Parietal lobe (tissue), 2 donors: ENCODE measurements around the gene UTP4. TPM values are rescaled to one million over a fixed set of nuclear protein-coding genes. Genes with fewer than 3 reads are reported as not detected.

Source experiments
- small RNA-seq: library from RNA; depleted of rRNA; stranded (forward); fragments of <200 nt; gene quantifications from one replicate; pipeline ENCODE3, GENCODE V24; 2014; ENCODE audit warnings: low replicate concordance
- total RNA-seq: library from RNA; depleted of rRNA; stranded (reverse); fragments of >200 nt; gene quantifications from one replicate; pipeline ENCODE4 v1.2.3, GENCODE V29; 2014

Gene UTP4
- 30.0 TPM for total RNA-seq

DNA sequence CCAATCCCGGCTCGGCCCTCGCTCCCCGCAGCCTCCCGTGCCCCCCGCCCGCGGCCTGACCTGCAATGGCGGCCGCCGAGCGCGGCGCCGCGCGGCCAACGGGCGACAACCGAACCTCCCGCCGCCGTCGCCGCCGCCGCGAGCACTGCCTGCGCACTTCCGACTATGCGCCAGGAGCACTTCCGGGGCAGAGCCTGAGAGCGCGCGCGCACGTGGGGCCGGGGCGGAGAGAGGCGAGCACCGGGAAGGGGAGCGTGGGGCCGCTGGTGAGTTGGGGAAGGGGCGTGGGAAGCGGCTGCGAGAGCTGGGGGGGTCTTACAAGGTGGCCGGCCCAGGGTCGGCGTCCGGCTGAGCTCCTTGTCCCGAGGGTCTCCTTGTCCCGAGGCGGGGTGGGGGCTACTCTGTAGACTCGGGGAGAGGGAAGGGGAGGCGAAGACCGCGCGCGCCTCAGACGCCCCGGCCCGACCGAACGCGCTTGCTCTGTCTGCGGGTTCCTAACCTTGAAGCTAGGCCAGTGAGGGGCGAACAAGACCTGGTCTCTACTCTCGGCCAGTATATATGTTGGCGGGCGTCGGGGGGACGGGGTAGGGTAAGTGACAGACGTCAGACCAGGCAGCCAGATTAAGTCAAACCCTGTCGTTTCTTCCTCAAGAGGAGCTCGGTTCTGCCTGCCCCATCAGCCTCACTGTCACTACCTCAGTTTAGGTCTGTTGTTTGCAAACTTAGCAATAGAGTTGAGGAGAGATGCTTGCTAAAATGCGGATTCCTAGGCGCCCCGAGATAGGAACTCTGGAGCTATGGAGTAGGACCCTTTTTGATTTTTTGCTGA lies at the start of gene UTP4, which contains the start of gene CHTF8:
UTP4 (plus strand) TSS at position 226 of the 829 bp plus-strand sequence. CDS start 811 bp downstream, outside the sequence.
CHTF8 (minus strand) TSS at position 165 of the 829 bp plus-strand sequence. CDS start 11,130 bp downstream, outside the sequence.

GRCh38 chr16:69105501-69106361 lies 26.7 kb upstream of the UTP4 start, which contains the start of gene HAS3:
Gene HAS3, plus strand, starts transcription at chr16:69105653. Its CDS starts 3,743 bp downstream, at chr16:69109396.

DNA sequence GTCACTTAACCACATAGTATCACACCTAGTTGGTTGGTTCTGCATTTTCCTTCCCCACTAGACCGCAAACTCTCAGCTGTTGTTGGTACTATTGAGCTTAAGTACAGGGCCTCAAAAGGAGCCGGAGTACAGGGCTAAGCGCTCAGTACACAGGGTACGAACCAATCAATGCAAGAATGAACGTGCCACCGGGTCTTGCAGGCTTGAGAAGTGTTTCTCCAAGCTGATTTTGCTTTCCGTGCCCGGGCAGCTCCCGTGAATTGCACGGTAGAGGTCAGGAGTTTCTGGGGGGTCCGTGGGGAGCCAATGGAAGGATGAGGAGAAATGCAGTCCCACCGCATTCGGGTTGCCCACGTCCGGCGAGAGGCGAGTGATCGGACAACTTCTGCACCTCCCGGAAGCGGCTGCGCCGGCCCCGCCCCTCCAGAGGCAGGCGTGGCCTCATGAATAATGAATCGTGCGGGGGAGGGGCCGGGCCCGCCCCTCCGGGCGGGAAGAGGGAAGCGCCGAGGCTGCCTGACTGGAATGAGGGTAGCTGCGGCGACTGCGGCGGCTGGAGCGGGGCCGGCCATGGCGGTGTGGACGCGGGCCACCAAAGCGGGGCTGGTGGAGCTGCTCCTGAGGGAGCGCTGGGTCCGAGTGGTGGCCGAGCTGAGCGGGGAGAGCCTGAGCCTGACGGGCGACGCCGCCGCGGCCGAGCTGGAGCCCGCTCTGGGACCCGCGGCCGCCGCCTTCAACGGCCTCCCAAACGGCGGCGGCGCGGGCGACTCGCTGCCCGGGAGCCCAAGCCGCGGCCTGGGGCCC lies 54.4 kb downstream of the UTP4 start, which contains the start of gene SNTB2:
SNTB2 (plus strand) TSS at position 523 of the 804 bp plus-strand sequence; CDS start at position 526, 3 bp downstream.

Small RNA genes lying within 50 kb of the gene (small RNA-seq; reads per million reads assigned to genes)
- gene RF00019 (not detected), gene RNU6-22P (not detected)

Other genes with a start within 250 kb of the UTP4 start
- gene HAS3, start 27.0 kb upstream of the UTP4 start, total RNA-seq = 9.7 TPM
- gene CHTF8, start 61 bp upstream of the UTP4 start, total RNA-seq = 43.5 TPM
- gene SNTB2, start 54.5 kb downstream of the UTP4 start, total RNA-seq = 12.2 TPM
- 33.8 TPM for gene VPS4A, start 178.7 kb downstream of the UTP4 start, total RNA-seq
- 16.9 TPM for gene PDF, start 197.9 kb downstream of the UTP4 start, total RNA-seq
- gene COG8, start 206.9 kb downstream of the UTP4 start, total RNA-seq = 59.2 TPM
- gene NIP7, start 207.1 kb downstream of the UTP4 start, total RNA-seq = 13.8 TPM
- gene TMED6, start 219.1 kb downstream of the UTP4 start, total RNA-seq = not detected